Sigmoid colon (tissue), 7 donors: Measurements from ENCODE around the gene PSMC3IP. TPM values are rescaled to one million over a fixed set of nuclear protein-coding genes. Genes with fewer than 3 reads are reported as not detected.
"Not testable (repeated sequence)": the region's sequence is repeated elsewhere in the genome, so short reads cannot be mapped to it uniquely, and the experiment has no call there.

Experiments
- DNase-seq: peaks from one replicate; pipeline ENCODE4 v3.0.0-alpha.2; 2019
- H3K27ac ChIP-seq, 4 donors: fragments of 200-600 bp; sonication (generic); one replicate each; pipeline ENCODE4 v1.5.1; 2016 to 2019; ENCODE audit warnings: mild to moderate bottlenecking in 1 of 4
- H3K27me3 ChIP-seq, 3 donors: fragments of 200-600 bp; sonication (generic); one replicate each; pipeline ENCODE4 v1.5.1; 2019; ENCODE audit warnings: mild to moderate bottlenecking in 1 of 3
- H3K36me3 ChIP-seq, 4 donors: fragments of 200-600 bp; sonication (generic); one replicate each; pipeline ENCODE4 v1.5.1; 2016 to 2019
- H3K4me1 ChIP-seq, 4 donors: fragments of 200-600 bp; sonication (generic); one replicate each; pipeline ENCODE4 v1.5.1; 2017 to 2019
- H3K4me3 ChIP-seq, 4 donors: fragments of 200-600 bp; sonication (generic); one replicate each; pipeline ENCODE4 v1.5.1; 2017 to 2019; ENCODE audit warnings: mild to moderate bottlenecking in 2 of 4, moderate library complexity in 1 of 4
- H3K9me3 ChIP-seq, 4 donors: fragments of 200-600 bp in 3 of 4; sonication (generic) in 3 of 4; one replicate each; pipeline versions ENCODE4 v1.5.1 to v1.6.1; 2013 to 2019
- CTCF ChIP-seq, 4 experiments: fragments of 450-650 bp in 3 of 4; fragments of 200-600 bp in 1 of 4; IDR thresholded peaks; one replicate each; pipeline ENCODE4 v1.5.1; 2016 to 2019; ENCODE audit warnings: antibody characterized with exemption in 4 of 4, mild to moderate bottlenecking in 3 of 4, moderate library complexity in 2 of 4
- EP300 ChIP-seq, 4 donors: sonication (generic); formaldehyde crosslinking; IDR thresholded peaks; one replicate each; pipeline ENCODE4 v1.6.1; 2017; ENCODE audit warnings: antibody characterized with exemption in 4 of 4
- POLR2A ChIP-seq, 2 donors: fragments of 450-650 bp; IDR thresholded peaks; one replicate each; pipeline ENCODE4 v1.6.1; 2016; ENCODE audit warnings: antibody characterized with exemption in 2 of 2, mild to moderate bottlenecking in 2 of 2, moderate library complexity in 2 of 2
- POLR2AphosphoS5 ChIP-seq, 4 donors: sonication (generic); formaldehyde crosslinking; IDR thresholded peaks; one replicate each; pipeline ENCODE4 v1.6.1; 2017; ENCODE audit warnings: antibody characterized with exemption in 4 of 4
- whole genome bisulfite sequencing, 2 donors: extraction: QIAGEN DNeasy Blood & Tissue Kit; methylation state at CpG; one replicate each; pipeline ENCODE4 v1.1.7; 2013; 5-methylcytosine and 5-hydroxymethylcytosine counted together
- intact Hi-C: fragments of 100-400 bp; cut with DNase I; formaldehyde crosslinking; loops from one replicate; pipeline ENCODE4 v1.15.1; 2023
- polyA plus RNA-seq, 3 donors: library from polyadenylated mRNA; stranded (reverse); fragments of 200-250 nt; gene quantifications; one replicate each; pipeline ENCODE4 v1.2.3, GENCODE V29; 2013
- total RNA-seq, 4 donors: library from RNA; depleted of rRNA; stranded (reverse); fragments of >200 nt; gene quantifications; one replicate each; pipeline ENCODE4 v1.1.0, GENCODE V29; 2016
- donor health status: healthy with polysubstance abuse.
- donor health status: Bipolar disorder and iron deficiency.
- donor health status: healthy.

PSMC3IP gene
- total and polyA plus RNA-seq, 7 donors, result 2.3 to 10.3 (median 5.3) TPM

GRCh38 chr17:42547698-42548069 is 29.8 kb downstream of the PSMC3IP start:
- Histone ChIP-seq H3K4me3 (no peak overlapping the region), H3K9me3 (no peaks in the 10 kb centered on the region), H3K4me1 (peaks cover 0 to 17% (median 7%) of the 10 kb centered on the region in 4 donors), H3K36me3 (peaks cover 0 to 22% (median 3%) of the 10 kb centered on the region in 4 donors), H3K27me3 (peaks cover 0 to 7% (median 0%) of the 10 kb centered on the region in 3 donors), H3K27ac (no peak overlapping the region)
- intact Hi-C loops, result no loop called here
- DNase-seq, result no peak
- 72 to 89% methylated on average over 14 of the region's 14 CpGs for WGBS, 2 donors
- TF ChIP-seq CTCF (IDR thresholded peaks at IDR 0.05) (no peak), EP300 (IDR thresholded peaks at IDR 0.05) (no peak), POLR2A (IDR thresholded peaks at IDR 0.05) (no peak), POLR2AphosphoS5 (IDR thresholded peaks at IDR 0.05) (no peak)

- no peak for DNase-seq
- WGBS, 2 donors, result 91% methylated on average over 23 of the region's 23 CpGs
- no peak overlapping the region for H3K27ac ChIP-seq
These were observed 30.5 kb downstream of the PSMC3IP start for GRCh38 chr17:42547001-42547461.

GRCh38 chr17:42545755-42546505 is 31.6 kb downstream of the PSMC3IP start:
- H3K4me3 ChIP-seq, H3K9me3 ChIP-seq, DNase-seq, H3K27ac ChIP-seq, intact Hi-C loops, H3K27me3 ChIP-seq: not testable (repeated sequence)
- Histone ChIP-seq H3K36me3 (peaks cover 0 to 34% (median 9%) of the 10 kb centered on the region in 4 donors), H3K4me1 (peaks cover 0 to 12% (median 6%) of the 10 kb centered on the region in 4 donors)
- WGBS, 2 donors, result 91 to 92% methylated on average over 9 of the region's 9 CpGs

More at GRCh38 chr17:42547001-42547461, 30.5 kb downstream of the PSMC3IP start:
- H3K27me3 ChIP-seq, result peaks cover 0 to 7% (median 0%) of the 10 kb centered on the region in 3 donors
- H3K4me1 ChIP-seq, result peaks cover 0 to 12% (median 6%) of the 10 kb centered on the region in 4 donors
- peaks cover 0 to 28% (median 8%) of the 10 kb centered on the region in 4 donors for H3K36me3 ChIP-seq
- H3K4me3 ChIP-seq, result no peak overlapping the region
- H3K9me3 ChIP-seq, result no peaks in the 10 kb centered on the region
- TF ChIP-seq POLR2AphosphoS5 (IDR thresholded peaks at IDR 0.05) (no peak), EP300 (IDR thresholded peaks at IDR 0.05) (no peak), CTCF (IDR thresholded peaks at IDR 0.05) (no peak), POLR2A (IDR thresholded peaks at IDR 0.05) (no peak)
- intact Hi-C loops, result no loop called here

GRCh38 chr17:42544874-42545283 is 32.6 kb downstream of the PSMC3IP start:
- TF ChIP-seq CTCF (IDR thresholded peaks at IDR 0.05) (no peak), EP300 (IDR thresholded peaks at IDR 0.05) (no peak), POLR2A (IDR thresholded peaks at IDR 0.05) (no peak), POLR2AphosphoS5 (IDR thresholded peaks at IDR 0.05) (no peak)
- WGBS, 2 donors, result 81% methylated on average over 8 of the region's 8 CpGs
- Histone ChIP-seq H3K27me3 (peaks cover 0 to 7% (median 0%) of the 10 kb centered on the region in 3 donors), H3K4me3 (no peak overlapping the region), H3K27ac (no peak overlapping the region), H3K9me3 (no peaks in the 10 kb centered on the region), H3K4me1 (peaks cover 0 to 12% (median 6%) of the 10 kb centered on the region in 4 donors), H3K36me3 (peaks cover 0 to 42% (median 10%) of the 10 kb centered on the region in 4 donors)
- no peak for DNase-seq
- intact Hi-C loops, result no loop called here

- DNase-seq, result no peak
- TF ChIP-seq POLR2AphosphoS5 (IDR thresholded peaks at IDR 0.05) (no peak), EP300 (IDR thresholded peaks at IDR 0.05) (no peak), POLR2A (IDR thresholded peaks at IDR 0.05) (no peak), CTCF (IDR thresholded peaks at IDR 0.05) (no peak)
- intact Hi-C loops, result no loop called here
- H3K27ac ChIP-seq, result no peak overlapping the region
- H3K27me3 ChIP-seq, result peaks cover 0 to 5% (median 0%) of the 10 kb centered on the region in 3 donors
- H3K4me3 ChIP-seq, result no peak overlapping the region
- H3K9me3 ChIP-seq, result no peaks in the 10 kb centered on the region
- peaks cover 0 to 56% (median 19%) of the 10 kb centered on the region in 4 donors for H3K36me3 ChIP-seq
- 95 to 96% methylated on average over 39 of the region's 39 CpGs for WGBS, 2 donors
- peaks cover 0 to 7% (median 5%) of the 10 kb centered on the region in 4 donors for H3K4me1 ChIP-seq
These were observed 34.1 kb downstream of the PSMC3IP start for GRCh38 chr17:42543190-42544079.
